Measurements from ENCODE around the gene ALDH3B1.
A peak's percentile ranks its signal among the peaks of the same experiment; 100 is the strongest.

Gene ALDH3B1

DNA sequence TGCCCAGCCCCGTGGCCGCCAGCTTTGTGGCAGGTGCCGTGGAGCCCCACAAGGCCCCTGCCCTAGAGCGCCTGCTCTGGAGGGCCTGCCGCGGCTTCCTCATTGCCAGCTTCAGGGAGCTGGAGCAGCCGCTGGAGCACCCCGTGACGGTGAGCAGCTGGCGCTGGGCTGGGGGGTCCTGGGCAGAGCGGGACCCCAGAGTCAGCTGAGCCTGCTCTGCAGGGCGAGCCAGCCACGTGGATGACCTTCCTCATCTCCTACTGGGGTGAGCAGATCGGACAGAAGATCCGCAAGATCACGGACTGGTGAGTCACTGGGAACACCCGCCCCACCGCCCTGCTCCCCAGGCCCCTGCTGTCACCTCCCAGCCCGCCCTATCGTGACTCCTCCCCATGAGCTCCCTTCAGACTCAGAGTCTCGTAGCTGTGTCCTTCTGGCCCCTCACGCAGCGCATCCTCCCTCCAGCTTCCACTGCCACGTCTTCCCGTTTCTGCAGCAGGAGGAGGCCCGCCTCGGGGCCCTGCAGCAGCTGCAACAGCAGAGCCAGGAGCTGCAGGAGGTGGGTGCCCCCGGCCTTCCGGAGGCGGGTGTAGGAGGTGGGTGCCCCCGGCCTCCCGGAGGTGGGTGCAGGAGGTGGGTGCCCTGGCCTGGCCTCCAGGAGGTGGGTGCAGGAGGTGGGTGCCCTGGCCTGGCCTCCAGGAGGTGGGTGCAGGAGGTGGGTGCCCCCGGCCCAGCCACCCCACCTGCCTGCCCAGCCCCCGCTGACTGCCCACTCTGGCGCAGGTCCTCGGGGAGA is 33.4 kb downstream of the ALDH3B1 start:
- peak; percentile 84 for DNase-seq (ENCODE audit: low read depth, low spot score)

DNA sequence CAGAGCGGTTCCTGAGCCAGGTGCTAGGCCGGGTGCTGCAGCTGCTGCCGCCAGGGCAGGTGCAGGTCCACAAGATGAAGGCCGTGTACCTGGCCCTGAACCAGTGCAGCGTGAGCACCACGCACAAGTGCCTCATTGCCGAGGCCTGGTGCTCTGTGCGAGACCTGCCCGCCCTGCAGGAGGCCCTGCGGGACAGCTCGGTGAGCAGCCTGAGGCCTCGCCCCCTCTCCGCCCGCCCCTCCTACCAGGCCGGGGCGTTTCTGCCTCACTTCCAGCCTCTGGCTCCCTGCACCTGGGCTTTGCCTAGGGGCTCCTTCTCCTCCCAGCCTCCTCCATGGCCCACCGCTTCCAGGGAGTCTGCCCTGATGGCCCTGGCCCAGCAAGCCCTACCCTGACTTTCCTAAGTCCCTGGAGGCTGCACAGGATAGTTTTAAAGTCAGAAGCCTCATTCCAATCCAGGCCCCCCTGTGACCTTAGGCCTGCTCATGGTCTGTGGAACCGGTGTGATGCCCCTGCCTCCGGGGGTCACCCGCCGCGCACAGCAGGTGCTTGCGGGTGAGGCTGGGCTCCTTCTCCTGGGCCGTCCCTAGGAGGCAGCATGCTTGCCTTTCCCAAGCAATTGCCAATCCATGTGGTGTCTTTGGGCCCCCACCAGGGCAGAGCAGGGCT is 34.2 kb downstream of the ALDH3B1 start:
- DNase-seq (ENCODE audit: low read depth, low spot score): no peak

DNA sequence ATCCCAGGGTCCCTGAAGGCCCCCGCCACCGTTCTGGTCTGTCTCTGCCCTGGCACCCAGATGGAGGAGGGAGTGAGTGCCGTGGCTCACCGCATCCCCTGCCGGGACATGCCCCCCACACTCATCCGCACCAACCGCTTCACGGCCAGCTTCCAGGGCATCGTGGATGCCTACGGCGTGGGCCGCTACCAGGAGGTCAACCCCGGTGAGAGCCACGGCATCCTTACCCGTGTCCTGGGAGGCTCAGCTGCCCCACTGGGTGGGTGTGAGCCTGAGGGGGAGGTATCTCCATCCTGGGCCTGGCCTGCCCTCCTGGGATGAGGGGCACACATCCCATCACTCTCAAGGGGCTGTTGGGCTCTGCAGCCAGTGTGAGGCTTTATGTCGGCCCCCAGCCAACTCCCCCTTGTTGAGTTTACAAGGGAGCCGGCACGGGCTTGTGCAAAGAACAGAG is 34.8 kb downstream of the ALDH3B1 start:
- no peak for DNase-seq (ENCODE audit: low read depth, low spot score)

DNA sequence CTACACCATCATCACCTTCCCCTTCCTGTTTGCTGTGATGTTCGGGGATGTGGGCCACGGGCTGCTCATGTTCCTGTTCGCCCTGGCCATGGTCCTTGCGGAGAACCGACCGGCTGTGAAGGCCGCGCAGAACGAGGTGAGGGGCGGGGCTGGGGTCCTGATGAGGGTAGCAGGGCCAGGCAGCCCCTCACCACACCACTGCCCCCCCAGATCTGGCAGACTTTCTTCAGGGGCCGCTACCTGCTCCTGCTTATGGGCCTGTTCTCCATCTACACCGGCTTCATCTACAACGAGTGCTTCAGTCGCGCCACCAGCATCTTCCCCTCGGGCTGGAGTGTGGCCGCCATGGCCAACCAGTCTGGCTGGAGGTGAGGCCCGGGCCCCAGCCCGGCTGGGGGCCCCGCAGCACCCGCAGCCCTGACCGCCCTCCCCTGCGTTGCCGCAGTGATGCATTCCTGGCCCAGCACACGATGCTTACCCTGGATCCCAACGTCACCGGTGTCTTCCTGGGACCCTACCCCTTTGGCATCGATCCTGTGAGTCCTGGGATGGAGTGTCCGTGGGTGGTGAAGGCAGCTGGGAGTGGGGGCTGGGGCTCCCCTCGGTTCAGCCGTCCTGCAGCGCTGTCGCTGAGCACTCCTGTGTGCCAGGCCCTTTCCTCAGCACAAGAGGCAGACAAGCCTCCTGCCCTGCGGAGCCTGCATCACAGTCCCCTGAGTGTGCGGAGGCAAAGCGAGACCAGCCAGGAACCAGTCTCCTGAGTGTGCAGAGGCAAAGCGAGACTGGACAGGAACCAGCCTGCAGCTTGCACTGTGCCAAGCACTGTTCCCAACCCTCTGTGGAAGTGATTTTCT is 37.5 kb downstream of the ALDH3B1 start:
- DNase-seq (ENCODE audit: low read depth, low spot score): no peak

DNA sequence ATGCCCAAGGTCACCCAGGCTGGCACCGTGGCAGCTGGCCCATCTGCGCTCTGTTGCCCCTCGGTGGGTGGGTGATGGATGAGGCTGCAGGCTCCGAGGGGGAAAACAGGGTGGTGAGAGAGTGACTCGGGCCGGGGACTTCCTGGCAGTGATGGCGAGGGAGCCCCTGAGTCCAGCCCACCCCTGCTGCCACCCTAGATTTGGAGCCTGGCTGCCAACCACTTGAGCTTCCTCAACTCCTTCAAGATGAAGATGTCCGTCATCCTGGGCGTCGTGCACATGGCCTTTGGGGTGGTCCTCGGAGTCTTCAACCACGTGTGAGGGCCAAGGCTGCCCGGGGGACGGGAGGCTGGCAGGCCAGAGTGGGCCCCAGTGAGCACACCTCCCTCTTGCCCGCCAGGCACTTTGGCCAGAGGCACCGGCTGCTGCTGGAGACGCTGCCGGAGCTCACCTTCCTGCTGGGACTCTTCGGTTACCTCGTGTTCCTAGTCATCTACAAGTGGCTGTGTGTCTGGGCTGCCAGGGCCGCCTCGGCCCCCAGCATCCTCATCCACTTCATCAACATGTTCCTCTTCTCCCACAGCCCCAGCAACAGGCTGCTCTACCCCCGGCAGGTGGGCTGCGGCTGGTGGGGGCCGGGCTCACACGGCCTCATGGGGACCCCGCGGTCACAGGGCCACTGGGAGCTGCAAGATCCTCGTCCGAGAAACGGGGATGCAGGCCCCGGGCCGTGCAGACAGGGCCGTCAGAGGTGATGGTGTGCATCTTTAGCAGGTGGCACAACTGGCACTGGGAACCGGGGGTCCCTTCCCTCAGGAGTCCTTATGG is 38.8 kb downstream of the ALDH3B1 start:
- DNase-seq (ENCODE audit: low read depth, low spot score): no peak

DNA sequence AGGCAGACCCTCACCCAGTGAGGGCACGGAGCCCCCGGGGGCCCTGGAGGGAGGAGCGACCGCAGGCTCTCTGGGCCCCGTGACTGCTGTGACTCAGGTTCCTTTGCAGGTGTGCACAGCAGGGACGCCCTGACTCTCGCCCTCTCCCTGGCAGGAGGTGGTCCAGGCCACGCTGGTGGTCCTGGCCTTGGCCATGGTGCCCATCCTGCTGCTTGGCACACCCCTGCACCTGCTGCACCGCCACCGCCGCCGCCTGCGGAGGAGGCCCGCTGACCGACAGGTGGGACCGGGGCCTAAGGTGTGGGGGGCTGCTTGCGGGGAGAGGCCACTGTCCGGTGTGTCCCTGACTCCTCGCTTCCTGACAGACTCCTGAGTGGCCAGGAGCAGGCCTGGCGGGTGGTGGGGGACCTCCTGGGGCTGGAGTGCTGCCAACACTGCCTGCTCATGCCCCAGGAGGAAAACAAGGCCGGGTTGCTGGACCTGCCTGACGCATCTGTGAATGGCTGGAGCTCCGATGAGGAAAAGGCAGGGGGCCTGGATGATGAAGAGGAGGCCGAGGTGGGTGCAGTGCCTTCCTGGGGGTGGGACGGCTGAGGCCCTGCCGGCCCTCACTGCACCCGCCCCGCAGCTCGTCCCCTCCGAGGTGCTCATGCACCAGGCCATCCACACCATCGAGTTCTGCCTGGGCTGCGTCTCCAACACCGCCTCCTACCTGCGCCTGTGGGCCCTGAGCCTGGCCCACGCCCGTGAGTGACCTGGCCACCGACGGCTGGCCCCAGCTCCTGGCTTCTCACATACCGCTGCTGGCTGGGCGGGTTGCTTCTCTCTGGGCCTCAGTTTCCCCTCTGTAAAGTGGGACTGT is 39.6 kb downstream of the ALDH3B1 start:
- no peak for DNase-seq (ENCODE audit: low read depth, low spot score)

DNA sequence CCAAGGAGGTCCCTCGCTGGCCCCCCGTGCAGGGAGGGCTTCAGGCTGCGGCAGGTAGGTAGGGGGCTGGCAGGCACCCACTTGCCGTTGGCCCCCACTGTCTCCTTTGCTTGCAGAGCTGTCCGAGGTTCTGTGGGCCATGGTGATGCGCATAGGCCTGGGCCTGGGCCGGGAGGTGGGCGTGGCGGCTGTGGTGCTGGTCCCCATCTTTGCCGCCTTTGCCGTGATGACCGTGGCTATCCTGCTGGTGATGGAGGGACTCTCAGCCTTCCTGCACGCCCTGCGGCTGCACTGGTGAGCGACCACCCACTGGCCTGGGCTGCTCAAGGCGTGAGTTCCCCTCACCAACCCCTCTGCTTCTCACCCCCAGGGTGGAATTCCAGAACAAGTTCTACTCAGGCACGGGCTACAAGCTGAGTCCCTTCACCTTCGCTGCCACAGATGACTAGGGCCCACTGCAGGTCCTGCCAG is 40.3 kb downstream of the ALDH3B1 start:
- no peak for DNase-seq (ENCODE audit: low read depth, low spot score)

DNA sequence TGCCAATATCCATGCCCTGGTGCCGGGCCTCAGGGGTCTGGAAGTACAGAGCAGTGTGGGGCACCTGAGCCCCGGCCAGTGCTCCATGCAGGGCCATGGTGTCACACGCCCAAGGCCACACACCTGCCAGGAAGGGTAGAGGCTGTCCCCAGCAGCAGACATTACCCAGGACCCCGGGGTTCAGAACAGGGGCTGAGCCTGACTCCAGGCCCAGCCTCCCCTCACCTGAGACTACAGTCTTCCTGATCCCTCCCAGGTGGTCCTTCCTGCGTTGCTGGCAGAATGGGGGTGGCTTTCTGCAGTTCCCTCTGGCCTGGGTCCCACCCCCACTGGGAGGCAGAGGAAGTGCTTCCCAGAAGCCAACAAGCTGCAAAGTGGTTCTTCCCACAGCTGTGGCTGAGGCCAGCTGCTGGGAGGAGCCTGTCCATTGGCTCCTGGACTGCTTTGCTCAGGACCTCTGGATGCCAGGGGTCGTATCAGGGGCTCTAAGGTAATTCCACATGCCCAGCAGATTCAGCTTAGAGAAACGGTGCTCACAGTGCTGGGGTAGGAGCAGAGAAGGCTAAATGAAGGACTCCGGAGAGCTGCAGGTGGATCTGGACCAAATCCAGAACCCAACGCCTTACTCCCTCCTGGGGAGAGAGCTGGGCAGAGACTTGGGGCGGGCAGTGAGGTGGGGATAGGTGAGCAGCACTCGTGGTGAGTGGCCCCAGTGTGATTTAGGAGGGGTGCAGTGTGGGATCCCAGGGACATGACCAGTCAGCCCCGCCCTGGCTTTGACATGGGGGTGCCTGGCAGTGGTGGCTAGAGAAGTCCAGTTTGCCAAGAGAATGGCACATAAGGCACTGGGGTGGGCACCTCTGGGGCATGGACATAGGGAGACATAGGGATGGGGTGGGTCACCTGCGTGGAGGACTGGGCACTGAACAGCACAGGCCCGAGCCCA is 41.3 kb downstream of the ALDH3B1 start:
- DNase-seq (ENCODE audit: low read depth, low spot score): no peak

DNA sequence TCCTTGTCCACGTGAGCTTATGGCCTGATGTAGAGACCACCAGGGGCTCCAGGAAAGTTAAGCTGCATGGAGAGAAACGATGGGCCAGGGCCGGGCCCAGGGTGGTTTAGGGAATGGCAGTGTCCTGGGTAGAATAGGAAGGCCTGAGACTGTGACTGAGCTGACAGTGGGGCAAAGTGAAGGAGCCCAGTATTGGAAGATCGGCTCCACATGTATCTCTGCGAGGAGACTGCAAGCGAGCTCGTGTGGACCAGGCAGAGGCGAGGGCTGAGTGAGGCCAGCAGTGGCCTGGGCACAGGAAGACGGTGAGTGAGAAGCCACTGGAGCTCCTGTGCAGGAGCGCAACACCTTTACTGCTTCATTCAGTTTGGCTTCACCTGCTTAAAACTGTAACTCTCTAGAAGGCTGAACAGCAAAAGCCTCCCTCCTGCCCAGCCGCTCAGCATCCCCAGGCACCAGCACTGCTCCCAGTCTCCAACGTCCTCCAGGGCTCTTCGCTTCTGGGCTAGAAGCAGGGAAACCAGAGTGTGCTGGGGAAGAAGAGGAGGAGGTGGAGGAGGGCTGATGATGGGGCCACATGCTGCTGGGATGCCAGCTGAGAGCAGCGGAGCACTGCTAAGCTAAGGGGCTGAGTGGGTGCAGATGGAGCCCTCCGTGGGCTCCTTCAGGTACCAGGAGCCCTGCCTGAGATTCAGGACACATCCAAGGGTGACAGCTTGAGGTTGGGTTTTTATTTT is 42.2 kb downstream of the ALDH3B1 start:
- no peak for DNase-seq (ENCODE audit: low read depth, low spot score)

DNA sequence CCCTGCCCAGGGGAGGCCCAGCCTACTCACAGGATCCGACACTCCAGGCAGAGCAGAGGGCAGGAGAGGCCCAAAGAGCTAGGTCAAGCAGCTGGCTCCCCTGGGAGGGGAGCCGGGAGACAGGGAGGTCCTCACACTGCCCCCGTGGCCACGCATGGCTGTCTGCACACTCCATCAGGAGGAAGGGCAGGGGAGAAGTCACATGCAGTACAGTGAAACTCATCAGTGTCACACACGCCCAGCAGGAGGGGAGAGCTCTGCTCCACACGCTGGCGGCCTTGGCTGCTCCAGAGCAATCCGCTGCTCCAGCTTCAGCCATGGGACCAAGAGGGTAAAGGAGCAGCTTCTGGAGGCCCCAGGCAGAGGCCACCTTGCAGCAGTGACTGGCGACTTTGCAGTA is 43.0 kb downstream of the ALDH3B1 start:
- DNase-seq (ENCODE audit: low read depth, low spot score): no peak

DNA sequence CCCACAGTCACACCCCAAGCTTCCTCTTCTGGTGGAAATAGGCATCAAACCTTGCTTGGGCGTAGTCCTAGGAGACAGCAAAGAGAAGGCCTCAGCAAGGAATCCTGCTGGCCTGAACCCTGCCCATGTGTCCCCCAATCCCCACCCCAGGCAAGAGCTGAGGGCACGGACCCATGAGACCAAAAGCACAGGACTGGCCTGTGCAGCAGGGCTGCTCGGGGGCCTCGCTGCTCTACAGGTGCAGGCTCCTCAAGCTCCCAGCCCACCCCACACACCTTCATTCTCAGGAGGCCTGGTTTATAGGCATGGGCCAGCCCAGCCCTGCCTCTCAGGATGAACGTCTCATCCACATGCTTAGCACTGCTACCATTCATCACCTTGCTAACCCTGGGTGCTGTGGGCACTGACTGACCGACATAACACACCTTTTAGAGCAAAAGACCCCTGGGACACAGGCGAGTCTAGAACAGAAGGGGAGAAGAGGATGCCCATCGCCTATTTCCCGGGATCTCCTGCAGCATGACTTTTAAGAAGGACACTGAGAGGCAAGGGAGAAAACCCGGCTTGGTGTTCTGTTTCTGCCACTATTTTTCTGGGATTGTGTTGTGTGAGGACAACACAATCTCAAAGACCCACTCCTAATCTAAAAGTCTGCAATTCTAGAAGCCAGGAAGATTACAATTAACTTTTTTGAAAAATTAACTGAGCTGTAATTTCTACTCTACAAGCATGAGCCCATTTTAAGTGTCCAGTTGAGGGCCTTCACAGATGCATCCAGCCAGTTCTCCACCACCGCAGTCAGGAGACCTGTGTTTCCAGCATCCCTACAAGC is 44.1 kb downstream of the ALDH3B1 start:
- no peak for DNase-seq (ENCODE audit: low read depth, low spot score)

DNA sequence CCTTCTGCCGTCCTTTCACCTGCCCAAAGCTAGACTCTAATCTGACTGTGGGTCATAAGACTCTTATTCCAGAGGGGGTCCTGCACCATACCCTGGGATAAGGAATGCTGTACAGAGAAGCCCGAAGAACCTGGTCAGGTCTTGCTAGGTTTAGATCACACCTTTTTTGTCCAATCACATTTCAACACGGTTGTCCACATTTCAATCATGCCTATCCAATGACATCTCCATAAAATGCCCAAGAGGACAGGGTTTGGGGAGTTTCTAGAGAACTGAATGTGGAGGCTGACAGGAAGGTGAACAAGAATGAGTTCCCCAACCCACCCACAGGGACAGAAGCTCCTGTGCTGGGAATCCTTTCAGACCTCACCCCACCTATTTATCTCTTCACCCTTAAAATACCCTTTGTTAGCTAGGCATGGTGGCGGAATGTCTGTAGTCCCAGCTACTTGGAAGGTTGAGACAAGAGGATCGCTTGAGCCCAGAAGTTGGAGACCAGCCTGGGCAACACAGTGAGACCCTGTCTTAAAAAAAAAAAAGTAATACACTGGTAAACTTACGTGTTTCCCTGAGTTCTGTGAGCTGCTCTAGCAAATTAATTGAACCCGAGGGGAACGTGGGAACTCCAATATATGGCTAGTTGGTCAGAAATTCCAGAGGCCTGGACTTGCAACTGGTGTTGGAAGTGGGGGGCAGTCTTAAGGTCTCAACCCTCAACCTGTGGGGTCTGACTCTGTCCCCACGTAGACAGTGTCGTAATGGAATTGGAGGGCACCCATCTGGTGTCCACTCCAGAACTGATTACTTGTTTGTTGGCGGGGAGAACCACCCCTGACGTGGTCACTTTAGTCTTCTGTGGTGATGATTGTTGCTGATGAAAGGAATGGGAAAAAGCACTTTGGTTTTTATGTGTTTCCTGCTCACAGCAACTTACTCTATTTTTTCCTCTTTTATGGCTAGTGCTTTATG is 46.5 kb downstream of the ALDH3B1 start:
- no peak for DNase-seq (ENCODE audit: low read depth, low spot score)

DNA sequence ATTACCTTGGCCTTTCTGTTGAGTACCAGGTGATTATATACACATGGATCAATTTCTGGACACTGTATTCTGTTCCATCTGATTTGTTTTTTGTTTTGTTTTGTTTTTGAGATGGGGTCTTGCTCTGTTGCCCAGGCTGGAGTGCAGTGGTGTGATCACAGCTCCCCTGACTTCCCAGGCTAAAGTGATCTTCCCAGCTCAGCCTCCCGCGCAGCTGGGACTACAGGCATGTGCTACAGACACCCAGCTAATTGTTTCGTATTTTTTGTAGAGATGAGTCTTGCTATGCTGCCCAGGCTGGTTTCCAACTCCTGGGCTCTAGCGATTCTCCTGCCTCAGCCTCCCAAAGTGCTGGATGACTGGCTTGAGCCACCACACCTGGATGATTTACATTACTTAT is 47.7 kb downstream of the ALDH3B1 start:
- no peak for DNase-seq (ENCODE audit: low read depth, low spot score)

DNA sequence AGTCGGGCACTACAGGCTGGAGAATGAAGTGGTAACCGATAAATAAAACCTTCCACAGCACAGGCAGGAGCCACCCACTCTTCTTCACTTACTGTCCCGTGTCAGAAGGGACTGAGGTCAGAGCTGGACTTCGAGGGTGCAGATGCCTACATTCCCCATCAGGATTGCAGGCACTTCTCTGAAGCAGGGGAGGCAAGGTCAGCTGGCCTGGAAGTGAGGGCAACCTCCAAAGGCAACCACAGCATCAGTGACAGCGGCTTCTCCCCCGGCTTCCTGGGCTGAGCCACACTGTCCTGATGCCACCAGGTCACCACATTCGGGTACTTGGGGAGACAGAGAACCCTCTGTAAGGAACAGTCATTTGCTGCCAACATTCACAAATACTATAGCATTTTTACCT is 51.4 kb downstream of the ALDH3B1 start:
- DNase-seq (ENCODE audit: low read depth, low spot score): no peak

DNA sequence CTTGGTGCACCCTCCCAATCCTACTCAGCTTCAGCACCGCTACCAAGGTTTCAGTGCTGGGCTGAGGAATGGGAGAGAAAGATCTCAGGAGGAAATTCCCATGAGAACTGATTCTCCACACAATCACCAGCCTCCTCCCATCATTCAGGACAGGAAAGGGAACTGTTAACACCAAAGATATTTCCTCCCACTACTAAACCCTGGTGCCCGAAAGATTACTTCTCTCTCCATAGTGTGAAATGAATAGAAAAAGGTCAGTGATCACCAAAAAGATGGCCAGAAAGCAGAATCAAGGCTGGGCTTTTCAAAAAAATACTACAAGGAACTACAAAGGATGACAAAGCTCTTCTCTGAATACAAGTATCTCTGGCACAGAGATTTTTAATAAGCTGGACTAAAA is 54.8 kb downstream of the ALDH3B1 start:
- no peak for DNase-seq (ENCODE audit: low read depth, low spot score)

DNA sequence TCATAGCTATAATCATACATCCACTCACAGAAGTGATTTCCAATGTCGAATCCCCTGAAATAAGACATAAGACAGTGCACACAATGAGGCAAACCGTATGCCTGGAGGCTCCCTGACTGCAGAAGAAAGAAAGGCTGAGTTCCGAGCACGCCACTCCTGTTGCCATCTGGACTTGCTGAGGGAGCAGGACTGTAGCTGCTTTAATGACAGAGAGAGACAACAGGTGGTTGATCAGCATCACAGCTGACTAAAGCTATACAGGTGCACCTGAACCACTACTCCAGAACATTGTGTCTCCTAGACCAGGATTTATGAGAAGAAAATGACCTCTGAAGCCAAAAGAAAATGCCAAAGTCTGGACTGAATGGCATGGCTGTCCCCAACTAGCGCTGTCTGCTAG is 55.7 kb downstream of the ALDH3B1 start:
- no peak for DNase-seq (ENCODE audit: low read depth, low spot score)
